Measurements from ENCODE around the gene NPR1. TPM values are rescaled to one million over a fixed set of nuclear protein-coding genes. Genes with fewer than 3 reads are reported as not detected.
A peak's percentile ranks its signal among the peaks of the same experiment; 100 is the strongest.

The NPR1 gene
- total RNA-seq, 1 donor from 2014 or later: 45.9 TPM

DNA sequence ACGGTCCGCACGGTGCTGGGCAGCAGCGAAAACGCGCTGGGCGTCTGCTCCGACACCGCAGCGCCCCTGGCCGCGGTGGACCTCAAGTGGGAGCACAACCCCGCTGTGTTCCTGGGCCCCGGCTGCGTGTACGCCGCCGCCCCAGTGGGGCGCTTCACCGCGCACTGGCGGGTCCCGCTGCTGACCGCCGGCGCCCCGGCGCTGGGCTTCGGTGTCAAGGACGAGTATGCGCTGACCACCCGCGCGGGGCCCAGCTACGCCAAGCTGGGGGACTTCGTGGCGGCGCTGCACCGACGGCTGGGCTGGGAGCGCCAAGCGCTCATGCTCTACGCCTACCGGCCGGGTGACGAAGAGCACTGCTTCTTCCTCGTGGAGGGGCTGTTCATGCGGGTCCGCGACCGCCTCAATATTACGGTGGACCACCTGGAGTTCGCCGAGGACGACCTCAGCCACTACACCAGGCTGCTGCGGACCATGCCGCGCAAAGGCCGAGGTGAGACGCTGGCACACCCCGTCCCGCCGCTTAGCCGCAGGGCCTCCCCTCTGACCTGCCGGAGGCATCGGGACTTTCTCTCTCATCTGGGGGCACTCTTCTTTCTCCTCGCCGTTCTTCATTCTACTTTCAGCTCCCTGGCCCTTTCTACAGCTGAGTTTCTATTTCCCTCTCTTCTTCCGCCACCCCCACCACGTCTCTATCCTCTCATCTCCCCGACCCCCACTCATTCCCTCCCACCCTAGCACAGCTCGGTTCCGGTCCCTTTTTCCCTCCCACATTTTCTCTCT, 1.0 kb downstream of the NPR1 start:
- intact Hi-C loops (cut with DNase I): loop anchor here (5.0 to 10.0 kb wide), 3 partner anchors 73 to 275 kb away; partner anchors contain the start of gene CRTC2
- no peaks in the 10 kb centered on the region for H3K27me3 ChIP-seq

DNA sequence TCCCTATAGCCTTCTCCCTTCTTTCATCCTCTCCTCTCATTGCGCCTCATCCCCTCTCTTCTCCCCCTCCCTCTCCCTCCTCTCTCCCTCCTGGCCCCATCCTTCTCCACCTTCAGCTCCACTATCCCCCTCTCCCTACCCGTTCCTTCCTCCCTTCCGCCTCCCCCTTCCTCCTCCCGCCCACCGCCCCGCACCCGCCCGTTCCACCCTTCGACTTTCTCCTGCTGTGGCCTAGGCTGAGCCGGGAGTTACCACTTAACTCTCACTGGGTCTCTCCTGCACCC, 1.6 kb downstream of the NPR1 start:
- Histone ChIP-seq H3K4me1 (peaks cover 21% of the 10 kb centered on the region), H3K36me3 (no peaks in the 10 kb centered on the region), H3K9me3 (no peaks in the 10 kb centered on the region), H3K27ac (peak overlapping the region; percentile 73), H3K27me3 (no peaks in the 10 kb centered on the region), H3K4me3 (peak overlapping the region; percentile 63 to 64)
- TF ChIP-seq POLR2AphosphoS5 (IDR thresholded peaks at IDR 0.05; ENCODE audit: insufficient read depth in 1 of 2, low read depth in 1 of 2) (no peak), POLR2A (IDR thresholded peaks at IDR 0.05) (no peak)
- TF ChIP-seq, protein P1, sequence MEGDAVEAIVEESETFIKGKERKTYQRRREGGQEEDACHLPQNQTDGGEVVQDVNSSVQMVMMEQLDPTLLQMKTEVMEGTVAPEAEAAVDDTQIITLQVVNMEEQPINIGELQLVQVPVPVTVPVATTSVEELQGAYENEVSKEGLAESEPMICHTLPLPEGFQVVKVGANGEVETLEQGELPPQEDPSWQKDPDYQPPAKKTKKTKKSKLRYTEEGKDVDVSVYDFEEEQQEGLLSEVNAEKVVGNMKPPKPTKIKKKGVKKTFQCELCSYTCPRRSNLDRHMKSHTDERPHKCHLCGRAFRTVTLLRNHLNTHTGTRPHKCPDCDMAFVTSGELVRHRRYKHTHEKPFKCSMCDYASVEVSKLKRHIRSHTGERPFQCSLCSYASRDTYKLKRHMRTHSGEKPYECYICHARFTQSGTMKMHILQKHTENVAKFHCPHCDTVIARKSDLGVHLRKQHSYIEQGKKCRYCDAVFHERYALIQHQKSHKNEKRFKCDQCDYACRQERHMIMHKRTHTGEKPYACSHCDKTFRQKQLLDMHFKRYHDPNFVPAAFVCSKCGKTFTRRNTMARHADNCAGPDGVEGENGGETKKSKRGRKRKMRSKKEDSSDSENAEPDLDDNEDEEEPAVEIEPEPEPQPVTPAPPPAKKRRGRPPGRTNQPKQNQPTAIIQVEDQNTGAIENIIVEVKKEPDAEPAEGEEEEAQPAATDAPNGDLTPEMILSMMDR (IDR thresholded peaks at IDR 0.05): no peak
- intact Hi-C loops (cut with DNase I): no loop called here
- DNase-seq (ENCODE audit: extremely low spot score in 2 of 2): no peak

More for the DNA sequence above, 1.0 kb downstream of the NPR1 start:
- Histone ChIP-seq H3K27ac (peak overlapping the region; percentile 73), H3K9me3 (no peaks in the 10 kb centered on the region), H3K4me1 (peaks cover 21% of the 10 kb centered on the region), H3K4me3 (peak overlapping the region; percentile 63 to 64), H3K36me3 (no peaks in the 10 kb centered on the region)
- no peak for TF ChIP-seq POLR2A (IDR thresholded peaks at IDR 0.05)
- TF ChIP-seq POLR2AphosphoS5 (IDR thresholded peaks at IDR 0.05; ENCODE audit: insufficient read depth in 1 of 2, low read depth in 1 of 2): no peak
- TF ChIP-seq, protein P1 (IDR thresholded peaks at IDR 0.05): peak in 1 of 3 experiments; percentile 28
- DNase-seq (ENCODE audit: extremely low spot score in 2 of 2): no peak

DNA sequence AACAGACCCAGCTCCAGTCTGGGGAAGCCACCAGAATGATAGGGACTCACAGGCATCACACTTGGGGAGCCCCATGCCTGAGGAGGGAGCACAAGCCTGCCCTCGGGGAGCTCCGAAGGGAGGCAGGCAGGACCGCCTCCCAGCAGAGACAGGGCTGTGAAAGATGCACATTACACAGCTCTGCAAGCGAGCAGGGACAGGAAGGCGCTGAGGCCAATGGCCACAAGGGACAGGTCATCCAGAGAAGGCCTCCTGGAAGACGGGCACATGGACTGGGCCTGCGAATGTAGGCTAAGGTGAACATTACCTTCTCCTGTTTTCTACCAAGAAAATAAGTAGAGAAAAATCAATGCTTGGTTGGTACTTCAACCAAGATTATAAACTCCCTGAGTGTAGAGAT, 4.2 kb downstream of the NPR1 start:
- Histone ChIP-seq H3K9me3 (no peaks in the 10 kb centered on the region), H3K4me3 (no peak overlapping the region), H3K27me3 (no peaks in the 10 kb centered on the region), H3K4me1 (peaks cover 21% of the 10 kb centered on the region), H3K36me3 (no peaks in the 10 kb centered on the region), H3K27ac (no peak overlapping the region)
- TF ChIP-seq, protein P1 (IDR thresholded peaks at IDR 0.05): no peak
- TF ChIP-seq POLR2AphosphoS5 (IDR thresholded peaks at IDR 0.05; ENCODE audit: insufficient read depth in 1 of 2, low read depth in 1 of 2) (no peak), POLR2A (IDR thresholded peaks at IDR 0.05) (no peak)
- DNase-seq (ENCODE audit: extremely low spot score in 2 of 2): no peak
- intact Hi-C loops (cut with DNase I): no loop called here

DNA sequence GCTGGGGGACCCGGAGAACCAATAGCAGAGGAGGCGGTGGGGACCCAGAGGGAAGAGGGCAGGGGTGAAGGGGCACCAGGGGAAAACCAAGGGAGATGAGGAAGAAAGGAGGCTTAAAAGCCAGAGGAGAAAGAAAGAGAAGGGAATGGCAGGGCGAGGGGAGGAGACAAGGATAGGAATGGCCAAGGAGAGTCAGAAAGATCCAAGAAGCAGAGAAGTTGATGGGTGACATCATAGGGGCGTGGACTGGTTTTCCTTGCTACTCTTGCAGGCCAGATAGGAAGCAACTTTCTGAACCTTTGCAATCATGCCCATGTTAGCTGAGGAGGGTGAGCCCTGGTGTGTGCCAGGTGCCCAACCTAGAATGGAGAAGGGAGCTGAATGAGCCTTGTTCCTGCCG, 5.4 kb downstream of the NPR1 start:
- TF ChIP-seq, protein P1 (IDR thresholded peaks at IDR 0.05): no peak
- TF ChIP-seq POLR2AphosphoS5 (IDR thresholded peaks at IDR 0.05; ENCODE audit: insufficient read depth in 1 of 2, low read depth in 1 of 2): peak in 1 of 2 donors; percentile 11
- intact Hi-C loops (cut with DNase I): no loop called here

DNA sequence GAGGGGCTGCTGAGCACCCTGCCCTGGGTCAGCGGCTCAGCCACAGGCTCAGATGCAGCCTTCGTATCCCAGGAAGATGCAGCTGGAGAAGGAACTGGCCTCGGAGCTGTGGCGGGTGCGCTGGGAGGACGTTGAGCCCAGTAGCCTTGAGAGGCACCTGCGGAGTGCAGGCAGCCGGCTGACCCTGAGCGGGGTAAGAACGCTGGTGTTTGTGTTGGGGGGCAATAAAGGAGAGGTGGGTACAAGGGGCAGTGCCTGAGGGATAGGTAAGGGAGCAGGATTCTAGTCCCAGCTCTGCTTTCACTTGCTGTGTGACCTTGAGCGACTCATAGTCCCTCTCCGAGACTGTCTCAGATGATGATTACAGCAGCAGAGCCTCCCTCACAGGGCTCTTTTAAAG, 6.4 kb downstream of the NPR1 start:
- no peak for TF ChIP-seq POLR2A (IDR thresholded peaks at IDR 0.05)
- TF ChIP-seq, protein P1 (IDR thresholded peaks at IDR 0.05): no peak
- TF ChIP-seq POLR2AphosphoS5 (IDR thresholded peaks at IDR 0.05; ENCODE audit: insufficient read depth in 1 of 2, low read depth in 1 of 2): no peak
- intact Hi-C loops (cut with DNase I): no loop called here
- Histone ChIP-seq H3K4me1 (no peaks in the 10 kb centered on the region), H3K27me3 (no peaks in the 10 kb centered on the region), H3K9me3 (no peaks in the 10 kb centered on the region), H3K27ac (no peak overlapping the region), H3K4me3 (no peak overlapping the region), H3K36me3 (no peaks in the 10 kb centered on the region)
- no peak for DNase-seq (ENCODE audit: extremely low spot score in 2 of 2)

More for the DNA sequence above, 5.4 kb downstream of the NPR1 start:
- no peak for DNase-seq (ENCODE audit: extremely low spot score in 2 of 2)
- Histone ChIP-seq H3K4me3 (no peak overlapping the region), H3K27me3 (no peaks in the 10 kb centered on the region), H3K36me3 (no peaks in the 10 kb centered on the region), H3K27ac (no peak overlapping the region), H3K9me3 (no peaks in the 10 kb centered on the region), H3K4me1 (peaks cover 10% of the 10 kb centered on the region)
